HuH-7.5 (cell line): ENCODE data around the gene CIBAR2.

Experiments
- DNase-seq: peaks from one replicate; pipeline ENCODE4 v3.0.0; 2011; ENCODE audit warnings: low spot score

The CIBAR2 gene

DNA sequence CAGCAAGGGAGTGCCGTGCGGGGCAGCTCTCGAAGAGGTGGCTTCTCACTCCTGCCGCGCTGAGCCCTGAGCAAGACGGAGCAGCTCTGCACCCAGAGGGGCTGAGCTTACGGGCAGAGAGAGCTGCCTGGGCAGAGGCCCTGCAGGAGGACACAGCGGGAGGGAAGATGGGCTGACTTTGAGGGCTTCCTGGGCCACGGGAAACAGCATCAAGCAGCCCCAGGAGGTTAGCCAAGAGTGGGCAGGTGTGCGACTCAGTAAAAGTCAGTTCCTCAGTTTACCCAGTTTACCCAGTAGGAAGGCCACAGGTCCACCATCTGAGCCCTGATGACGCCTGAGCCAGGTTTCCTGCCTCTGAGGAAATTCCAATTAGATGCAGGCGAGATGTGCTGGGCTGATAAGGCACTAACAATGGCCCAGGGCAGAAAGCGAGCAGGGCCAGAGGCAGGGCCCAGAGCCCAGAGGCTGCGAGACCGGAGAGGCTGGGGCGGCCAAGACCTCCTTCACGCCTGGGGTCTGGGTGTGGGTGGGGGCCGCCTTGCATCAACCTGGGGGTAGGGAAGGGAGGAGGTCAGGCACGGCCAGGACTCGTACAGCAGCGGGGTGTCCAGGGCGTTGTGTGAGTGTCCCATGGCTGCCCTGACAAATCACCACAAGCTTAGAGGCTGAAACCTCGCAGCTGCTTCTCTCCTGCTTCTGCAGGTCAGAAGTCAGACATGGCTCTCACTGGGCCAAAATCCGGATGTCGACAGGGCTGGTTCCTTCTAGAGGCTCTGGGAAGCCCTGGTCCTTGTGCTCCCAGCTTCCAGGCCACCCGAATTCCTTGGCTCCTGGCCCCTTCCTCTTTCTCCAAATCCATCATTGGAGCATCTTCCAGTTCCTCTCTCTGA is 32.0 kb upstream of the CIBAR2 start:
- DNase-seq, result no peak

- no peak for DNase-seq
These were observed 30.5 kb upstream of the CIBAR2 start for GRCh38 chr16:85142771-85143211.

- no peak for DNase-seq
These were observed 29.8 kb upstream of the CIBAR2 start for GRCh38 chr16:85142129-85142513.

GRCh38 chr16:85141491-85142128 is 29.3 kb upstream of the CIBAR2 start:
- no peak for DNase-seq

DNA sequence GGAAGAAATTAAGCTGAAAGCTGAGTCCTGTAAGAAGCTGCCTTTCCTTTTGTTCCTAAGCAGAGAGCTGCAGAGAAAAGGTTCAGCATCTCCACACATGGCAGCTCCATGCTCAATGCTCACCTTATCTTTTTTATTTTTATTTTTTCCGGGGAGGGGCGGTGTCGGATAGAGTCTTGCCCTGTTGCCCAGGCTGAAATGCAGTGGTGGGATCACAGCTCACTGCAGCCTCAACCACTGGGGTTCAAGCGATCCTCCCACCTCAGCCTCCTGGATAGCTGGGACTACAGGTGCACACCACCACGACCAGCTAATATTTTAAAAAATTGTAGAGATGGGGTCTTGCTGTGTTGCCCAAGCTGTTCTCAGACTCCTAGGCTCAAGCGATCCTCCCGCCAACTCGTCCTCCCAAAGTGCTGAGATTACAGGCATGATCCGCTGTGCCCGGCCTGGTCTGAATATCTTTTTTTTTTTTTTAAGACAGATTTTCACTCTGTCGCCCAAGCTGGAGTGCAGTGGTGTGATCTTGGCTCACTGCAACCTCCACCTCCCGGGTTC is 28.3 kb upstream of the CIBAR2 start:
- no peak for DNase-seq

- DNase-seq, result peak; percentile 80
These were observed 27.6 kb upstream of the CIBAR2 start for GRCh38 chr16:85139881-85140339.

DNA sequence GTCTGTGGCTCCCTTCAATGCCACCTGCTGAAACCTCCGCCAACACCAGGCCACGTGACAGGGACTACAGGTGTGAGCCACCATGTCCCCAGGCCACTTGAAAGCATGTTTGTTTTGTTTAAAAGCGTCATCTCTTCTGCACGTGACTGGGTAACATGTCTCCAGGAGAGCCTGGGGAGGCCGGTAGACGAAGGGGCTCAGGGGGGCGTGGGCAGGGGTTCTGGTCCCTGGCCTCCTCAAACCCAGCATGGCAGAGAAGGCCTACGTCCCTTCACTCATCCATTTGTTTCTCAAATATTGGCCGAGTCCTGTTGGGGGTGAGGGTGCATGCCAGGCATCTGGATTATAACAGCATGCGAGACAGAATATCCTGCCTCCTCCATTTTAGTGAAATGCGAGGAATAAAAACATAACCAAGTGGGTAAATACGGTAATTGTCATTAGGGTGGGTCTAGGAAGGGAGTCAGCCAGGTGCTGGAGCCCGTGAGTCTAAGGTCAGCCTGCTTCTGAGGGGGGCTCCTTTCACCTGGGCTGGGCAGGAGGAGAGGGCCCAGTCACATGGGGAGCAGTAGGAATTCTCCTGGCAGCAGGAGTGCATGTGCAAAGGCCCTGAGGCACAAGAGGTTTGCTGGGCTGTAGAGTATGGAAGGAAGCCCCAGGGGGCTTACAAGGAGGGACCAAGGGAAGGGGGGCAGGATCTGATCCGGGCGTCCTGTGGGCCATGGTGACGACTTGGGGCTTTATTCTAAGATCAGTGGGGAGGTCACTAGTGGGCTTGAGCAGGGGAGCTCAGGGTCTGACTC is 26.8 kb upstream of the CIBAR2 start:
- DNase-seq, result no peak

GRCh38 chr16:85138073-85138824 is 26.0 kb upstream of the CIBAR2 start:
- DNase-seq, result no peak

- peak; percentile 90 for DNase-seq
These were observed 25.2 kb upstream of the CIBAR2 start for GRCh38 chr16:85137323-85138072.

GRCh38 chr16:85136702-85137322 is 24.5 kb upstream of the CIBAR2 start:
- DNase-seq, result no peak

DNA sequence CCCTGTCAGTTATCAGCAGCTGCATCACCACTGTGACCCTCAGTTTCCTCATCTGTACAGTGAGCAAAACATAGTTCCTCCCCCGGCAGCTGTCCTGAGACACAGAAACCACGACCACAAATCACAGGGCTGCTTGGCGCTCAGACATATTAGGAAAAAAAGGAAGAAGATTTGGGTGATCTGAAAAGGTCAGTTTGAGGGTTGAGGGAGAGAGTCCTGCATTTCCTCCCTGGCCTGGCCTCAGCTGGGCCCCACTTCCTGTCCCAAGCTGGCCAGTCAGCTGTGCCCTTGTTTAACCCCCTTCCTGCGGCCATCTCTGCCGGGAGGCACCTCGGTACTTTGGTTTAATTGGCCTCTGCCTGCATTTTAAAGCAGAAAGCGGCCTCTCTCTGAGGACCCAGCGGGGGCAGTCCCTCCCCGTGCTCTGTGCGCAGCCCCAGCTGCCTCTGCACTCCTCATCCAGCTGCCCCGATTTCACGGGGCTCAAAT is 24.0 kb upstream of the CIBAR2 start:
- no peak for DNase-seq

DNA sequence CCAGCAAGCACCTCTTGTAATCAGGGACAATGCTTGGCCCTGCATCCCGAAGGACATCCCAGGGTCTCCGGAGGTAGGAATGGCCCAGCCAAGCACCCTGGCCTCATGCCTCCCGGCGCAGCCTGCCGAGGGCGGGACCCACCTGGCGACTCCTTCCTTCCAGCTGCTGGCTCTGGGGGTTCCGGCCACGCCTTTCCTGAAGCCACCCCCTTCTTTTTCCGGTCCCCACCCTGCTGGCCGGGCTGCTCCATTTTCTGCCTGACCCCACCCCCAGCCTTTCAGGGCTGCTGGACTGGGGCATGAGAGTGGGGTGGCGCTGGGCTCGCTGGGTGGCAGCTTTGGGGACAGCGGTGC is 22.5 kb upstream of the CIBAR2 start:
- no peak for DNase-seq

DNA sequence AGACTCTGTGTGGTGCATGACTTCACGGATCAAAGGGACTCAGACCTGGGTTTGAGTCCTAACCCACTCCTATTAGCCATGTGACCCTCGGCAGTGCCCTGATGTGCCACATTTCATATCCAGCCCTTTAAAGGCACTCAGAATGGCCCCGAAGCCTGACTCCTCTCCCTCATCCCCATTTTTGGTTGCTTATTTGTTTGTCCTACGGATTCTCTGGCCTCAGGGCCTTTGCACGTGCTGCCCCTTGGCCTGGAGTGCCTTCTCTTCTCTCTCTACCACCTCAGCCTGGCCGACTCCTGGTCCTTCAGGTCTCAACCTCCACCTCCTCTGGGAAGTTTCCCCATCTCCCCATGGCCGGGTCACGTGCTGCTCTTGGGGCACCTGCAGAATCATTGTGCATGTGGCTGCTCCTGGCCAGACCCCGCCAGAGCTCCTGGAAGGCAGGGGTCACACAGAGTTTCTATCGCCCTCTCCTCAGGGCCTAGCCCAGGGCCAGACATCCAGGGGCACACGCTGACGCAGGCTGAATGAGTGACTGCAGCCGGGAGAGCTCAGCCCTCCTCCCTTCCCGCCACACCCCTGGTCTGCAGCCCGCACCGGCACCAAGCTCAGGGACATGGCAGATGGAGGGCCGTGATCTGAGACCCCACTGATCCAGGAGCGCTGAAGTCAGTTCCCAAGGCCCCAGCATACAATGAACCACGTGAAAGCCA is 22.0 kb upstream of the CIBAR2 start:
- no peak for DNase-seq

DNA sequence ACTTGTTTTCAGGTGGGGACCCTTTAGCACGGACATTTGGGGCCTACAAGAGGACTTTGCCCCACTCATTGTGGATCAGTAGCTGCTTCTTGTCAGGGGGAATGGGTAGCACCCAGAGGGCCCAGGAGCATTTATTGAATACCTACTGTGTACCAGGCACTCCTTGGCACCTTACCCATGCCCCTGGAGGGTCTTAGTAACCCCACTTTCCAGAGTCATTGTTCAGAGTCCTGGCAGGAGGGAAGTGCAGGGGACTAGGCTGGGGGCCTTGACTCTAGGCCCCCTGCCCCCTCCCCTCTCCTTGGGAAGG is 21.0 kb upstream of the CIBAR2 start:
- no peak for DNase-seq

GRCh38 chr16:85132456-85133289 is 20.4 kb upstream of the CIBAR2 start:
- no peak for DNase-seq

DNA sequence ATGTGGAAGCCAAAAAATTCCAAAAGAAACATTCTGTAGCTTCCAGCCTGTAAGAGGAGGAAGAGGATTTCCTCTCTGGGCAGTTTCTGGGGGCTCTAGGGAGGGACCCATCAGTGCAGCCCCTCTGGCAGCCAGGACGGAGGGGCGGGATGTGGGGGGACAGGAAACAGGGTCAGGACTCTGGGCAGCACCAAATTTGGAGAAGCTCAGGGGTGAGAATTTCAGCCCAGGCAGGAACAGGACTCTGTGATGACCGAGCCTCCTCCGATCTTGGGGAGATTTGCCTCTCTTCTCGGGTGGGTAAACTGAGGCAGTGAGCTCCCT is 18.4 kb upstream of the CIBAR2 start:
- no peak for DNase-seq

- DNase-seq, result no peak
These were observed 17.8 kb upstream of the CIBAR2 start for GRCh38 chr16:85129876-85130704.
